Measurements from ENCODE around the gene UNC13B.

UNC13B gene

DNA sequence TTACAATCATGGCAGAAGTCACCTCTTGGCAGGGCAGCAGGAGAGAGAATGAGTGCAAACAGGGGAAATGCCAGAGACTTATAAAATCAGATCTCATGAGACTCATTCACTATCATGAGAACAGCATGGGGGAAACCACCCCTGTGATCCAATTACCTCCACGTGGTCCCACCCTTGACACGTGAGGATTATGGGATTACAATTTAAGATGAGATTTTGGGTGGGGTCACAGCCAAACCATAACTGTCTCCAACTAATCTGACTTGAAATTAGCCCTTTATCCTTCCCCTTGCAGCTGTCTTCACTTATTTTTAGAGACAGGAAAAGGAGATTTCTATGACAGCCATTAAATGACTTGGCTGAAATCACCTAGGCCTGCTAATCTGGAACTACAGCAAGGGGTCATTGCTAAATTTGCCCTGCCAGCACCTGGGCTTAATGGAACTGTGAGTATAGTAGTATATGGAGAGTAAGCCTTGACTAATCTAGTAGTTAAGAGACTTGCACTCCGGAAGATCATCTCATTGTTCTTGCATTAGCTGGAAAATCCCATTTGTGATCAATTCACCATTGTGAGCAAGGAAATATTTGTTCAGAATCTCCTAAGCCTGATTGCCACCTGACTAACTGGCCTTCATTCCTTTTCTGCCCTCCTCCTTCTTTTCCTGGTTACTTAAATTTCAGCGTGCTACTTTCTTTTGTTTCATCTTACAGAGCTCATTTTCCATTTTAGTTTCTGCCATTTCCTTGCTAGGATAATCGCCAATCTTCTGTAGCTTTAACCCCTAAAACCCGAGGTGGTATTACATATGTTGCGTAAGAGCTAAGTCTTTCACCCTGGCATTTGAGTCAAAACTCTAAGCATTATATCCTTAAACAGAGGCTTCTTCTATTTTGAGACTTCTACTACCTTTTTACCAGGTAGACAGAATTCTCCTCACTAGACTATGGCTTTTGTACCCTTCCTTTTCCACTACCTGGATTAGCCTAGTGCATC lies 262.8 kb downstream of the UNC13B start:
- no peak for DNase-seq (ENCODE audit: low read depth, low spot score)

DNA sequence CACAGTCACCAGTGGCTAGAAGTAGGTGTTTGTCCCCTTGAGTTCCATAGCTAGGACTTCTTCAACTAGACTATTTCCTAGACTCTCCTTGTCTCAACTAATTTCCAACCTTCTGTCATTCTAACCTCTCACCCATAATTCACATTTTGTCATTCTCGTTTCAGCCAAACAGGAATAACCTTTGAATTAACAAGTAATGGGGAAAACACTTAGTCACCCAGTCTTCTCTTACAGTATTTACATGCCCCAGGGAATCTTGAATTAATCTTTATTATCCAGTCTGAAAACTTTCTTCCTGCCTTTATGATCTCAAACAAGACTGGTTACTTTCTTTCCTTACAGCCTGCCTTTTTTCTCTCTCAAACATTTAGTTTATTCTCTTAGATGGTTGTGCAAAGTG lies 264.8 kb downstream of the UNC13B start:
- no peak for DNase-seq (ENCODE audit: low read depth, low spot score)

DNA sequence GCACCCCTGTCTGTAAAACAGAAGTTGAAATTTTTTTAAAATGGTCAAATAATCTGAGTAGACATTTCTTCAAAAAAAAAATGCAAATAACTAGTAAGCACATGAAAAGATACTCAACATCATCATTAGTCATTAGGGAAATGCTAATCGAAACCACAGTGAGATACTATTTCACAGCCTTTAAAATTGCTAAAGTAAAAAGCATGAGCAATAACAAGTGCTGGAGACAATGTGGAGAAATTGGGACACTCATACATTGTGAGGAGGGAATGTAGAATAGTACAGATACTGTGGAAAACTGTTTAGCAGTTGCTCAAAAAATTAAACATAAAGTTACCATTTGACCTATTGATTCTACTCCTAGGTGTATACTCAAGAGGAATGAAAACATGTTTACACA lies 269.7 kb downstream of the UNC13B start:
- DNase-seq (ENCODE audit: low read depth, low spot score): no peak

DNA sequence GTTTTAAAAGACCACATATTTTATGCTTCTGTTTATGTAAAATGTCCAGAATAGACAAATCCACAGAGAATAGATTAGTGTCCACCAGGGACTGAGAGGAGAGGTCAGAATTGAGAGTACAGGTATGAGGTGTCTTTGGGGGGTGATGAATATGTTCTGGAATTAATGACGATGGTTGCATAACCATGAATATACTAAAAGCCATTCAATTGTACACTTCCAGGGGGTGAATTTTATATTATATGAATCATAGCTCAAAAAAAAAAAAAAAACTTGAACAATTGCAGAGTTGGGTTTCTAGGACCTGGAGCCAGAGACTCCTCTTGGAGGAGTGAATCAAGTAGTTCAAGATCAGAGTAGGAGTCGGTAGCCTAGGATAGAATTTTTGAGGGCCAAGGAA lies 270.3 kb downstream of the UNC13B start:
- DNase-seq (ENCODE audit: low read depth, low spot score): no peak

DNA sequence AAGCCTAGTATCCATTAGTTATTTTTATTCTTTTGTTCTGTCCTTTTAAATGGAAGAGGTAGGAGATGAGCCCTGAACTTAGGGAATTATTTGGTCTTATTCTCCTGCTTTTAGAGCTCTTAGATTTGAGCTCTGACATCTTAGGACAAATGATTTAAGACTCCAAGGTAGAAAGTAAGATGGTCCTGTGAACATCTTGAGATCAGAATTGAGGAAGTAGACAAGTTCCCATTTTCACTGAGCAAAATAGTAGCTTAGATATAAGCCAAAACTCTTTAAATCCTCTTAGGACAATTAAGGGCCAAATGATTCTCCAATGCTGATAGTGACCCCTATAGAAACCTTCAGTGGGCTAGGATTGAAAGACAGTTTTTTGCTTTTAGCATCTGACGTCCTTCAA lies 275.1 kb downstream of the UNC13B start:
- no peak for DNase-seq (ENCODE audit: low read depth, low spot score)

DNA sequence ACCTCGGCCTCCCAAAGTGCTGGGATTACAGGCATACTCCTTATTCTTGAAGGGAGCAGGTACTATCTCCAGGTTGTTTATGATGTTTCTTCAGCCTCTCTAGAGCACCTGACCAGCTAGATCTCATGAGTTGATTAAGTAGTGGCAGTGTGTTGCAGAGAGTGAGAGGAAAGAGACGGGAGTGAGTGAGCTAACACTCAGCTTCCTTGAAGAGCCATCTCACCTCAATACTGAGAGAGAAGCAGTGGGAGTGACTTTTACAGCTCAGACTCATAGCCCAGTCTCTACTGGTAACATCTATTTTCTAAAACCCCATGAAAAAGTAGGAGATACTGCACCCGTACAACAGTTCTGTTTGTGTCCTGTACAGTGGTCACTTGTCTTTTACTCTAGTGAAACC lies 284.2 kb downstream of the UNC13B start:
- DNase-seq (ENCODE audit: low read depth, low spot score): no peak

DNA sequence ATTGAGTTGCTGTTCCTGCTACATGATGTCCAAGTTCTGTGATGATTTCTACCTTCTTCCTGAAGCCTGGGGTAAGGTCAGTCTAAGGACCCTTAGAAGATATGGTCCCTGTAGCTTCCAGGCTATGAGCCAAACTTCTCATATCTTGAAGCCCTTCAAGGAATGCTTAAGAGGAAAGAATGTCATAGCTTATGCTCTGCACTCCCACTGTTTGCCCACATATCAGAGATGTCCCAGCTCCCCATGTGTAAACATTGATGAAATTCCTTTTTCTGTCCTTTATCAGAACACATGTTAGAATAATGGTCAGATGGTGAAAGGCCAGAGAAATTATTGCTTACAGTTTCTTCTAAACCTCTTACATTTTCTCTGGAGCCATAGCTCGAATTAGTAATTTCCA lies 286.7 kb downstream of the UNC13B start:
- no peak for DNase-seq (ENCODE audit: low read depth, low spot score)

DNA sequence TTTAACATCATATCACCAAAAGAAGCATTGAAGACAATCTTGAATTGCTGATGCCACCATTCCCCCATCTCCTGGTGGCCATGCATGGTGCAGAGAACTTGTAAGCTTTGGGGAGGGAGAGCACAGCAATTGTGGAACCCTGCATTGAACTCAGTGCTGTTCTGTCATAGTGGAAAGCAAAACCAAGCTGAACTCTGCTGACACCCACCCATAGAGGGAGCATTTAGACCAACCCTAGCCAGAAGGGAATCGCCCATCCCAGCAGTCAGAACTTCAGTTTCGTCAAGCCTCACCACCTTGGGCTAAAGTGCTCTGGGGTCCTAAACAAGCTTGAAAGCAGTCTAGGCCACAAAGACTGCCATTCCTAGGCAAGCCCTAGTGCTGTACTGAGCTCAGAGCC lies 290.7 kb downstream of the UNC13B start:
- no peak for DNase-seq (ENCODE audit: low read depth, low spot score)

DNA sequence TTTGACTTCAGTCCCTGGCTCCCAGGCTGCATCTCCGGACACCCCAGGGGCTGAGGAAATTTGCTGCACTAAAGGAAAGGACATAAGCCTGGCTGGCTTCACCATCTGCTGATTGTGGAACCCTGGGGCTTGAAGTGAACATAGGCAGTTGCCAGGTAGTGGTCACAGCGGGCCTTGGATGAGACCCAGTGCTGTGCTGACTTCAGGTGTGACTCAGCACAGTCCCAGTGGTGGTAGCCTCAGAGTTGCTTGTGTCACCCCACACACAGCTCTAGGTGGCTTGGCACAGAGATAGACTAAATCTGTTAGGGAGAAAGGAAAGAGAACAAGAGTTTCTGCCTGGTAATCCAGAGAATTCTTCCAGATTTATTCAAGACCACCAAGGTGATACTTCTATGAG lies 292.0 kb downstream of the UNC13B start:
- DNase-seq (ENCODE audit: low read depth, low spot score): no peak

All from iPS DF 19.7 (cell line).